8988T (cell line): Measurements from ENCODE around the gene SLC25A23.

Source experiments
- DNase-seq: peaks from one replicate; pipeline ENCODE4 v3.0.0; 2011

Gene SLC25A23

DNA sequence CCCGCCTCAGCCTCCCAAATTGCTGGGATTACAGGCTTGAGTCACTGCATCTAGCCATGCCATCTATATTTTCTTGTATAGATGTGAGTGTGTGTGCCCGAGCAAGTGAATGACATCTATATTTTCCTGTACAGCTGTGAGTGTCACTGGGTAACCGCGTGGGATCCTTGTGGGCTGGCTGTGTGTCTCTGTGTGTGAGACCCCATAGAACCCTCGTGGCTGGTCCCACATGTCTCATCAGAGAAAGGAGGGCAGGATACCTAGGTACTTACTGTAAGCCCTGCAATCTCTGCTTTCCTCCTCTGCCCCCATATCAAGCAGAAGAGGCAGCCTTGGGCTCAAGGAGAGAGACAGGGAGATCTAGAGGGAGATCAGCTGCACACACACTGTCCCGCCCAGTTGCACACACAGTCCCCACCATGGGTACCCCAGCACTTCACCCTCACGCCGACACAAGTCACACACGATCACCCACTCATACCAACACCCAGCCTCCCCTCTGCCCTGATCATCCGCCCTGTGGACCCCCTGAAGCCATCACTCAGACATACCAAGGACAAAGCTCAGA is 21.3 kb upstream of the SLC25A23 start:
- no peak for DNase-seq

GRCh38 chr19:6479836-6480398 is 20.3 kb upstream of the SLC25A23 start:
- no peak for DNase-seq

DNA sequence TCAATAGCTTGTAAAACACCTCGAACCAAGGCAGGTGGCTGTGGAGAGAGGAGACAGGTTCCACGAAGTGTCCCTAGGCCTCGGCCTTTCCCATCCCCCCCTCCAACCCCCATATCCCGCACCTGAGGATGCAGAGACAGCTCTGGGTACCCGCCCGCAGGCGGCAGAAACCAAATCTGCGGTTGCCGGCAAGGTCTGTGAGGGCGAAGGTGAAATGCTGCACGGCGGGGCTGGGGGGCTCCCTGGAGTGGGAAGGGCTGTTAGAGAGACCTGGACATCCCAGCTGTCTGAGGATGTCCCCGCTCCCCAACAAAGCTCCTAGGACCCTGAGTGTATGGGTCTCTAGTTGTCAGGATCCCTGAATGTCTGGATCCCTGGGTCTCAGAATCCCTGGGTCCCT is 19.2 kb upstream of the SLC25A23 start:
- DNase-seq = no peak

DNA sequence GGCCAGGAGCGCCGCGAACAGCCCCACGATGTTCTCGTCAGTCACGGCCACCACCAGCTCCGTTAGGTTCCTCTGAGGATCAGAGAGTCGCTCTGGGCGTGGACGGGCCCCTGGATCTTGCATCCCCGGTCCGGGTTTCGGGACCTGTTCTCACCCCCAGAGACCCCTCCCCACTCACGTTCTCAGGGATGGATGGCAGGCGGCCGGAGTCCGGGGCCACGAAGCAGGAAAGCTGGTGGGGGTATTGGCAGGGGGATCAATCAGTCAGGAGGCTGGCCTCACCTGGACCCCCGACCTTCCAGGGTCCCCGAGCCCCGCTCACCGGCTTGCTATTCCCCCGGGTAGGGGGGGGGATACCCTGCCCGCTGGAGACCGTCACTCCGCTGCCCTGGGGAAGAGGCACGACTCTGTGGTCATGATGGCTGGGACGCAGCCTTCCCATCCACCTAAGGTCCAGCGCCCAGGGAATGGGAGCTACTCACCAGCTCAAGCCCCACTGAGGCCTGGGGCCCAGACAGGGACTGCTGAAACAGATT is 17.4 kb upstream of the SLC25A23 start:
- no peak for DNase-seq

DNA sequence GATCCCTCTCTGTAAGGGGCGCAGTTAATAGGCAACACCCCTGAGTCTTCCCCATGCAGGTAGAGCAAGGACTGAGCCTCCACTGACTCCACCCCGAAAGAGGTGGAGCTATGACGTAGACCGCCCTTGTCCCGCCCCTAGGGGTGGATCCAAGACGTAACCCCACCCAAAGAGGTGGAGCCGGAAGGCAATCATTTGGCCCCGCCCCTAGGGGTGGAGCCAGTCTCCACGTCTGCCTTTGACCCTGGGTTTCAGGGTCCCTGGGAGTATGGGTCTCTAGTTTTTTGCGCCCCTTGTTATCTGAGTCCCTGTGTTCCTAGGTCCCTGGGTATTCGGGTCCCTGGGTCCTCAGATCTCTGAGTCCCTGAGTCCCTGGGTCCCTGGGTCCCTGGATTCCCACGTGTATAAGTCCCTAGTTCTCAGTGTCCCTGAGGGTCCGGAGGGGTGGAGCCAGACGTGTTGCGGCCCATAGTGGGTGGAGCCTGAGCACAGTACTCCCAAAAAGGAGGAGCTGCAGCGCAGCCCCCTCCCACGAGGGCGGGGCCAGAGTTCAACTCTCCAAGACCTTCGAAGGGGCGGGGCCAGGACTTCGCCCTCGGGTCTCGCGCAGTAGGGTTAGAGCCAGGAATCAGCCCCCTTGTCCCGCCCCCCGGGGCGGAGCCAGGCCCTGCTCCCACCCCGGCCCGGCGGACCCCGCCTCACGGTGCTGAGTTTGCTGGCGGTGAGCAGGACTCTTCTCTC is 16.7 kb upstream of the SLC25A23 start:
- no peak for DNase-seq

- DNase-seq = no peak
Measured at GRCh38 chr19:6475321-6476108, 15.9 kb upstream of the SLC25A23 start.

- no peak for DNase-seq
Measured at GRCh38 chr19:6473647-6474046, 14.1 kb upstream of the SLC25A23 start.

GRCh38 chr19:6472713-6473112 is 13.1 kb upstream of the SLC25A23 start:
- no peak for DNase-seq

DNA sequence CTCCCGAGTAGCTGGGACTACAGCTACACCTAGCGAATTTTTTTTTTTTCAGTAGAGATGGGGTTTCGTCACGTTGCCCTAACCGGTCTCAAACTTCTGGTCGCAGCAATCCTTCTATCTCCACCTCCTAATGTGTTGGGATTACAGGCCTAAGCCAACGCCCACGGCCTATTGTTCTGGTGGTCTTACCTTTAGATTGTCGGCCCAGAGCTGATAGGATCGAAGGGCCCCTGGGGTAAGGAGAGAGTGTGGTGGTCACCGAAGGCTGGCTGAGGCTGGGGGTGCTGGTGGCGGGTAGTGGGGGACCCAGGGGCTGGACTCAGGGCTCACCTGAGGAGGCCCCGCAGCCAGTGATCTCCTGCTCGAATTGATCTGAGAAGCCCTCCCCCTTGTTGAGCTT is 11.5 kb upstream of the SLC25A23 start:
- no peak for DNase-seq

- no peak for DNase-seq
Measured at GRCh38 chr19:6470173-6470572, 10.6 kb upstream of the SLC25A23 start.

DNA sequence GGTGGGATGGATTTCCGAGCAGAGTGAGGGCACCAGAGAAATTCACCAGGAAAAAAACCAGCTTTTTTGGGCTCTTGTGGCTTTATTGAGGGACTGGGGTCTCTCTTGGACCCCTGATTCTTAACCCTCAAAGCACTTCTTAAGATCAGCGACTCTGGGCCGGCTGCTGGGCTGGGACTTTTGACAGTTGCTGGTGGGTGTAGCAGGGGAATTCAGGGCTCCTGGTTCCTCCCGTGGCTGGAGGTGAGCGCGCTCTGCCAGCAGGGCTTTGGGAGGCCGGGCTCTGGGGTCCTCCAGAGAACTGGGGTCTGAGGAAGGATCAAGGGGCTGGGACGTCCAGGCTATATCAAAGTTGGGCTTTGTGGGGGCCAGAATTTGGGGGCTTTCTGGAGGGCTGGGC is 7.8 kb upstream of the SLC25A23 start:
- DNase-seq = no peak

GRCh38 chr19:6466526-6467248 is 7.1 kb upstream of the SLC25A23 start:
- no peak for DNase-seq

DNA sequence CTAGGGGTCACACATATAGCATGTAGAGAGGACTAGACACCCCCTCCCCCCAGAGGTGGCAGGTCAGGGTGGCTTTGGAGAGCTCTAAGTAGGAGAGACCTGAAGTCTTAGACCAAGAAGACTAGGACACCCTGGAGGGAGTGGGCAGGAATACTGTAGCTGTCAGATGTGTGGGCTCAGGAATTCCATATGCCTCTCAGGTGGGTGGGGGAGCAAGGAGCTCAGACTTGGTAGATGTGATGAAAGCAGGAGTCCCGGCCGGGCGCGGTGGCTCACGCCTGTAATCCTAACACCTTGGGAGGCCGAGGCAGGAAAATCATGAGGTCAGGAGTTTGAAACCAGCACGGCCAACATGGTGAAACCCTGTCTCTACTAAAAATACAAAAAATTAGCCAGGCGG is 6.1 kb upstream of the SLC25A23 start:
- DNase-seq = no peak

DNA sequence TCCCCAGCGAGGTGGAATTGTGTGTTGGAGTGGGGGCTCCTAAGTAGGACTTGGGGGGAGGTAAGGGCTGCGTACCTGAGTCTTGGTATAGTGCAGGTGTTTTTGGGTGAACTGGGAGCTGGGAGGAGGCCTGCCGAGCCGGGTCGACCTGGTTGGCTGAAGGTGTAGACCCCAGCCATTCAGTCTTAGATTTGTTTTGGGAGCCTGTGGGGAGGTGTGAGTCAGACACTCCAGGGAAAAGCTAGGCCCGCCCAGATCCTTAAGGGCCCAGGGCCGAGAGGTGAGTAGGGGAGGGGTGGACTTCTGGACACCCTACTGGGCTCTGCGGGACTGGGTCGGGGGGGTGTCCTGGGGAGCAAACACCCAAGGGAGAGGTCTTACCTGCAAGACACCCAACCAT is 5.4 kb upstream of the SLC25A23 start:
- no peak for DNase-seq

GRCh38 chr19:6464070-6464873 is 4.7 kb upstream of the SLC25A23 start, which contains the start of gene CRB3:
Gene CRB3, plus strand, starts transcription at chr19:6464271. Its CDS starts 431 bp downstream, at chr19:6464702.
- DNase-seq = no peak

GRCh38 chr19:6460099-6460884 is 700 bp upstream of the SLC25A23 start:
- peak; percentile 93 for DNase-seq

DNA sequence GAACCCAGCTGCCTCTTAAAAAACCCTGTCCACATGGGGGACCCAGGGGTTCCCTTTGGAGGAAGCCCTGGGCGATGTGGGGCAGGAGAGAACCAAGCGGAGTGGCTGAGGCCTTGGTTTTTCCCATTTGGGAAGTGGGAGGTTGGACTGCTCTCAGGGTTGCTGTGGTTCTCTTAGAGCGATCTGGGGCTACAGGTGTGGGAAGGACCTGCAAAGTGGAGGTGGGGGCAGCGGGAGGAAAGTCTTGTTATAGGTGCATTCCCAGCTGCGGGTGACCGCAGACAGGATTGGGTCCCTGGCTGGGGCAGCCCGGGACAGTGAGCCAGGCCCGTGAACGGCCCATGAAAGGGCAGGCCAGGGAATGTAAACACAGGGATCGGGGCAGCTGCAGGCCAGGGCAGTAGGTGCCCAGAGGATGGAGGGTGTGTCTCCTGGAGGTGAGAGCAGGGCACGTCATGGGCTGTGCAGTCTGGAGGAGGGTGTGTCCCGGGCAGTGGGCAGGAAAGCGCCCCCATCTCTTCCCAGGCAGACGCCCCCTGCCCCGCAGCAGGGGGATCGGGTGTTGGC is 814 bp downstream of the SLC25A23 start:
- no peak for DNase-seq

GRCh38 chr19:6457958-6458694 is 1.5 kb downstream of the SLC25A23 start:
- DNase-seq = no peak

GRCh38 chr19:6455924-6456323 is 3.7 kb downstream of the SLC25A23 start:
- no peak for DNase-seq
